Esophagus muscularis mucosa (tissue), 4 donors: ENCODE data around the gene BCL11B. TPM values are rescaled to one million over a fixed set of nuclear protein-coding genes. Genes with fewer than 3 reads are reported as not detected.

Source experiments
- DNase-seq: peaks from one replicate; pipeline ENCODE4 v3.0.0-alpha.2; 2017; ENCODE audit errors: extremely low spot score
- H3K27ac ChIP-seq, 4 donors: fragments of 200-600 bp; sonication (generic); replicated peaks in 1 of 4; 1 replicate in 3 of 4; 2 replicates in 1 of 4; pipeline ENCODE4 v1.5.1; 2016 to 2019; ENCODE audit warnings: mild to moderate bottlenecking in 1 of 4
- H3K27me3 ChIP-seq, 4 donors: fragments of 200-600 bp; sonication (generic); one replicate each; pipeline versions ENCODE4 v1.5.1 to v1.6.0; 2016 to 2019
- H3K36me3 ChIP-seq, 4 donors: fragments of 200-600 bp; sonication (generic); one replicate each; pipeline ENCODE4 v1.5.1; 2016 to 2019
- H3K4me1 ChIP-seq, 4 donors: fragments of 200-600 bp; sonication (generic); one replicate each; pipeline ENCODE4 v1.5.1; 2016 to 2019
- H3K4me3 ChIP-seq, 4 donors: fragments of 200-600 bp; sonication (generic); 1 replicate in 2 of 4; 2 replicates in 2 of 4; pipeline ENCODE4 v1.5.1; 2016 to 2019; ENCODE audit warnings: mild to moderate bottlenecking in 4 of 4, moderate library complexity in 1 of 4
- H3K9me3 ChIP-seq, 4 donors: fragments of 200-600 bp; sonication (generic); 1 replicate in 3 of 4; 2 replicates in 1 of 4; pipeline ENCODE4 v1.5.1; 2016 to 2019
- CTCF ChIP-seq, 3 experiments: fragments of 200-600 bp in 2 of 3; fragments of 450-650 bp in 1 of 3; sonication (generic) in 2 of 3; IDR thresholded peaks; one replicate each; pipeline ENCODE4 v1.5.1; 2017 to 2019; ENCODE audit warnings: antibody characterized with exemption in 3 of 3, mild to moderate bottlenecking in 2 of 3, moderate library complexity in 1 of 3
- EP300 ChIP-seq: sonication (generic); formaldehyde crosslinking; IDR thresholded peaks from one replicate; pipeline ENCODE4 v1.6.1; 2017; ENCODE audit warnings: antibody characterized with exemption
- POLR2A ChIP-seq: fragments of 450-650 bp; IDR thresholded peaks from one replicate; pipeline ENCODE4 v1.6.1; 2017; ENCODE audit warnings: antibody characterized with exemption, moderate library complexity, mild to moderate bottlenecking, low read depth
- POLR2AphosphoS5 ChIP-seq, 2 donors: sonication (generic); formaldehyde crosslinking; IDR thresholded peaks; one replicate each; pipeline ENCODE4 v1.6.1; 2017; ENCODE audit warnings: antibody characterized with exemption in 2 of 2
- WGBS: methylation state at CpG from one replicate; pipeline ENCODE4 v1.1.5; 2018; 5-methylcytosine and 5-hydroxymethylcytosine counted together
- intact Hi-C: fragments of 100-400 bp; cut with DNase I; formaldehyde crosslinking; loops from one replicate; pipeline ENCODE4 v1.15.1; 2023
- total RNA-seq, 4 donors: library from RNA; depleted of rRNA; stranded (reverse); fragments of >200 nt; gene quantifications; one replicate each; pipeline versions ENCODE4 v1.1.0 to v1.2.1, GENCODE V29; 2016

BCL11B gene
- total RNA-seq, 4 donors from 2014 or later = 0.34 to 0.65 (median 0.46) TPM

GRCh38 chr14:99175331-99176155, 96.5 kb downstream of the BCL11B start:
- no peak for DNase-seq
- H3K4me3 ChIP-seq = no peak overlapping the region
- no peaks in the 10 kb centered on the region for H3K9me3 ChIP-seq
- no peak for TF ChIP-seq POLR2A
- TF ChIP-seq EP300 = no peak
- no peak for TF ChIP-seq POLR2AphosphoS5 (IDR thresholded peaks at IDR 0.05)
- no peak for TF ChIP-seq CTCF (IDR thresholded peaks at IDR 0.05)
- no peaks in the 10 kb centered on the region for H3K27me3 ChIP-seq
- WGBS = 98% methylated on average over 87 of the region's 95 CpGs
- peaks cover 0 to 5% (median 0%) of the 10 kb centered on the region in 4 donors for H3K4me1 ChIP-seq
- intact Hi-C loops = no loop called here
- no peaks in the 10 kb centered on the region for H3K36me3 ChIP-seq
- H3K27ac ChIP-seq = no peak overlapping the region

GRCh38 chr14:99174770-99175319, 97.2 kb downstream of the BCL11B start:
- Histone ChIP-seq H3K36me3 (no peaks in the 10 kb centered on the region), H3K4me3 (no peak overlapping the region), H3K27ac (no peak overlapping the region), H3K9me3 (no peaks in the 10 kb centered on the region), H3K4me1 (peaks cover 0 to 5% (median 0%) of the 10 kb centered on the region in 4 donors), H3K27me3 (no peaks in the 10 kb centered on the region)
- DNase-seq = no peak
- intact Hi-C loops = no loop called here
- 92% methylated on average over 67 of the region's 81 CpGs for WGBS
- TF ChIP-seq CTCF (IDR thresholded peaks at IDR 0.05) = no peak
- TF ChIP-seq POLR2AphosphoS5 (IDR thresholded peaks at IDR 0.05) = no peak
- no peak for TF ChIP-seq POLR2A
- TF ChIP-seq EP300 = no peak

GRCh38 chr14:99174081-99174769, 97.8 kb downstream of the BCL11B start:
- no peak for TF ChIP-seq EP300
- no peak for TF ChIP-seq CTCF (IDR thresholded peaks at IDR 0.05)
- WGBS = 92% methylated on average over 73 of the region's 79 CpGs
- H3K36me3 ChIP-seq = no peaks in the 10 kb centered on the region
- H3K27me3 ChIP-seq = no peaks in the 10 kb centered on the region
- no peak for DNase-seq
- no peak overlapping the region for H3K27ac ChIP-seq
- peaks cover 0 to 5% (median 0%) of the 10 kb centered on the region in 4 donors for H3K4me1 ChIP-seq
- H3K9me3 ChIP-seq = no peaks in the 10 kb centered on the region
- no peak overlapping the region for H3K4me3 ChIP-seq
- intact Hi-C loops = no loop called here

- no peaks in the 10 kb centered on the region for H3K36me3 ChIP-seq
- H3K27ac ChIP-seq = no peak overlapping the region
- intact Hi-C loops = no loop called here
- peaks cover 0 to 4% (median 0%) of the 10 kb centered on the region in 4 donors for H3K4me1 ChIP-seq
- no peaks in the 10 kb centered on the region for H3K27me3 ChIP-seq
- H3K9me3 ChIP-seq = no peaks in the 10 kb centered on the region
- no peak for DNase-seq
- TF ChIP-seq POLR2A (no peak), POLR2AphosphoS5 (IDR thresholded peaks at IDR 0.05) (no peak), CTCF (IDR thresholded peaks at IDR 0.05) (no peak), EP300 (no peak)
- 86% methylated on average over 3 of the region's 3 CpGs for WGBS
- H3K4me3 ChIP-seq = no peak overlapping the region
Measured at GRCh38 chr14:99173506-99173905, 98.5 kb downstream of the BCL11B start.
